ENCODE results near the gene LCE7A. TPM values are rescaled to one million over a fixed set of nuclear protein-coding genes. Genes with fewer than 3 reads are reported as not detected.

LCE7A gene
- total RNA-seq, 1 donor = not detected

DNA sequence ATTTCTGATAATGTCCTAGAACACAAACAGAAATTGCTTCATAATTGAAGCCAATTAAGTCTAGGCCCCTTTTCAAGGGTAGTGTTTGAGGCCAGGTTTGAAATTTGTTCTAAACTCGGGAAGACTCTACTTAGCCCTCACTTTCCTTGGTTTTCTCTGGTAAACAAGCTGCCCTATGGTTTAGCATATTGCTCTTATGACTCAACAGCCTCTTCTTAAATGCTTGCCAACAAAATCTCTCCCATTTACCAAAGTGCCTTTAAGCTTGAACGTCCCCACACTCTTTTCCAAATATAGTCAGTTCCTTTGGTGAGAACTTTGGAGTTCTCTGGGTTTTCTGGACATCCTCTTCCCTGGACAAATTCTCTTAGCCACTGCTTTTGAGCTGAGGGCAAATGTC is 22.9 kb upstream of the LCE7A start:
- DNase-seq (ENCODE audit: low read depth) = no peak
- TF ChIP-seq, protein P1, sequence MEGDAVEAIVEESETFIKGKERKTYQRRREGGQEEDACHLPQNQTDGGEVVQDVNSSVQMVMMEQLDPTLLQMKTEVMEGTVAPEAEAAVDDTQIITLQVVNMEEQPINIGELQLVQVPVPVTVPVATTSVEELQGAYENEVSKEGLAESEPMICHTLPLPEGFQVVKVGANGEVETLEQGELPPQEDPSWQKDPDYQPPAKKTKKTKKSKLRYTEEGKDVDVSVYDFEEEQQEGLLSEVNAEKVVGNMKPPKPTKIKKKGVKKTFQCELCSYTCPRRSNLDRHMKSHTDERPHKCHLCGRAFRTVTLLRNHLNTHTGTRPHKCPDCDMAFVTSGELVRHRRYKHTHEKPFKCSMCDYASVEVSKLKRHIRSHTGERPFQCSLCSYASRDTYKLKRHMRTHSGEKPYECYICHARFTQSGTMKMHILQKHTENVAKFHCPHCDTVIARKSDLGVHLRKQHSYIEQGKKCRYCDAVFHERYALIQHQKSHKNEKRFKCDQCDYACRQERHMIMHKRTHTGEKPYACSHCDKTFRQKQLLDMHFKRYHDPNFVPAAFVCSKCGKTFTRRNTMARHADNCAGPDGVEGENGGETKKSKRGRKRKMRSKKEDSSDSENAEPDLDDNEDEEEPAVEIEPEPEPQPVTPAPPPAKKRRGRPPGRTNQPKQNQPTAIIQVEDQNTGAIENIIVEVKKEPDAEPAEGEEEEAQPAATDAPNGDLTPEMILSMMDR (IDR thresholded peaks at IDR 0.05; ENCODE audit: insufficient read depth, low read length) = no peak
- no peak overlapping the region for H3K4me3 ChIP-seq (ENCODE audit: low read depth, low read length)

GRCh38 chr1:152842556-152842955 is 17.2 kb upstream of the LCE7A start, which contains the start of gene LCE6A:
LCE6A (plus strand) TSS chr1:152842856; CDS start chr1:152843521, 665 bp downstream.
- TF ChIP-seq, protein P1 (IDR thresholded peaks at IDR 0.05; ENCODE audit: insufficient read depth, low read length) = no peak
- no peak for DNase-seq (ENCODE audit: low read depth)
- no peak within 1 kb of the TSS for H3K4me3 ChIP-seq (ENCODE audit: low read depth, low read length)

DNA sequence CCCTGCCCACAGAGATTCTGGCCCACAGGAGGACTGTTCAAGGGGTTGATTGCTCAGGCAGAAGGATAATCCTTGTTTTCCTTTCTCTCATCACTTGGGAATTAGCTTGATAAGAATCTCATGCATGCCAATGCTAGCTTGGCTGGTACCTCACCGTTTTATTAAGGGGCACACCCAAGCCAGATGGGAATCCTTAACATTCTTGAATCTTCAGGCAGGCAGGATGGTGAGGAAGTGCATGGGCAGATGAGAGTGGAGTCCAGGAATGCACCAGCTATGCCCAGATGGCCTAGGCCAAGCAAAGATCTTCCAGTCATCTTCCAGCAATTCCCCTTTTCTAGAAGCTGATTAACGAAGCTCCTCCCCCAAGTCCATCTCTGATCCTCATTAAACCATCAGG is 4.1 kb upstream of the LCE7A start:
- no peak for DNase-seq (ENCODE audit: low read depth)

GRCh38 chr1:152858062-152858461 is 1.7 kb upstream of the LCE7A start:
- TF ChIP-seq, protein P1 (IDR thresholded peaks at IDR 0.05; ENCODE audit: insufficient read depth, low read length) = no peak
- no peak overlapping the region for H3K4me3 ChIP-seq (ENCODE audit: low read depth, low read length)
- no peak for DNase-seq (ENCODE audit: low read depth)

More for the DNA sequence above, 4.1 kb upstream of the LCE7A start:
- H3K4me3 ChIP-seq (ENCODE audit: low read depth, low read length) = no peak overlapping the region
- TF ChIP-seq, protein P1 (IDR thresholded peaks at IDR 0.05; ENCODE audit: insufficient read depth, low read length) = no peak

GRCh38 chr1:152860129-152860528 is 333 bp downstream of the LCE7A start:
- TF ChIP-seq, protein P1 (IDR thresholded peaks at IDR 0.05; ENCODE audit: insufficient read depth, low read length) = no peak
- no peak for DNase-seq (ENCODE audit: low read depth)
- H3K4me3 ChIP-seq (ENCODE audit: low read depth, low read length) = no peak overlapping the region

- DNase-seq (ENCODE audit: low read depth) = no peak
- TF ChIP-seq, protein P1 (IDR thresholded peaks at IDR 0.05; ENCODE audit: insufficient read depth, low read length) = no peak
- no peak overlapping the region for H3K4me3 ChIP-seq (ENCODE audit: low read depth, low read length)
Measured at GRCh38 chr1:152861374-152861773, 1.6 kb downstream of the LCE7A start.

DNA sequence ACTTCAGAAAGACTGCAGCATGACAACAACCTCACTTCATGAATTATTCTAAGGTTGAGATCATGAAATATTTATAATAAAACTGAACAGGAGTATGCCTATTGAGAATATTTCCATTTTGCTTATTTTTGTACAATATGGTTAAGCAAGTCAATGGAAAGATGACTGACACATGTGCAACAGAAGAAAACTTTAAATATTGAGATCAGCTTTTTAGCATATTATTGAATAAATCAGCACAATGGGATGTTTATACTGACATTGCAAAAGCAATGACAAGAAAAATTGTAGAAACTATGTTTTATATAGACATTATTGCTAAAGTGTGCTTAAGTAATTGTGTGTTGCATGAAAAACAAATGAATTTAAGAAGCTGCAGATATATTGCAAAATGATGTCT is 4.6 kb downstream of the LCE7A start:
- H3K4me3 ChIP-seq (ENCODE audit: low read depth, low read length) = no peak overlapping the region
- DNase-seq (ENCODE audit: low read depth) = no peak
- TF ChIP-seq, protein P1 (IDR thresholded peaks at IDR 0.05; ENCODE audit: insufficient read depth, low read length) = no peak
